ENCODE measurements around the gene CCDC81. TPM values are rescaled to one million over a fixed set of nuclear protein-coding genes. Genes with fewer than 3 reads are reported as not detected.
A peak's percentile ranks its signal among the peaks of the same experiment; 100 is the strongest.

CCDC81 gene
- 10 to 100 TPM; 10.9 to 17.1 TPM for total RNA-seq
- polyA plus RNA-seq, result 1 to 10 TPM; 2.1 to 3.3 TPM
- long read RNA-seq, donor 1, result 0 reads
- long read RNA-seq, donor 2, result 0 reads
- long read RNA-seq, donor 3, result 0 reads
- long read RNA-seq, donor 4, result 0 reads
- long read RNA-seq, donor 5, partial matches to known transcripts, result 0 of 1 reads
- long read RNA-seq, donor 5, other reads (novel, unspliced or antisense), result 0 of 1 reads

- H3K9ac ChIP-seq (ENCODE audit: insufficient read depth in 1 of 2, low read length in 2 of 2), result peak within 1 kb of the TSS in 1 of 2 donors; percentile 34
- H3K9me3 ChIP-seq (ENCODE audit: control insufficient read depth in 4 of 4, insufficient read depth in 3 of 4, low read length in 3 of 4), result peaks cover 0 to 3% (median 1%) of the 10 kb centered on the region in 4 donors
- no peaks in the 10 kb centered on the region for H3K36me3 ChIP-seq (ENCODE audit: control insufficient read depth in 4 of 4, insufficient read depth in 4 of 4, low read length in 4 of 4)
- peaks cover 0 to 5% (median 0%) of the 10 kb centered on the region in 5 donors for H3K4me1 ChIP-seq (ENCODE audit: control insufficient read depth in 5 of 5, insufficient read depth in 5 of 5, low read length in 5 of 5)
- H3K27me3 ChIP-seq (ENCODE audit: control insufficient read depth in 3 of 3, insufficient read depth in 3 of 3, low read length in 2 of 3), result no peaks in the 10 kb centered on the region
- no peak within 1 kb of the TSS for H3K4me3 ChIP-seq
- no peak for TF ChIP-seq CTCF (IDR thresholded peaks at IDR 0.05; ENCODE audit: control extremely low read depth, extremely low read depth)
- ATAC-seq (ENCODE audit: insufficient read depth, low FRiP score), result no peak
- 10 to 16% methylated on average over 25 of the region's 25 CpGs for WGBS, 2 donors
- DNase-seq, result peak; percentile 49 to 53 (median 52)
- no peak within 1 kb of the TSS for H3K27ac ChIP-seq (ENCODE audit: low read depth in 1 of 2, low read length in 1 of 2)
These were observed at the start of gene CCDC81 for GRCh38 chr11:86374586-86374985. CCDC81 (plus strand) TSS chr11:86374887; CDS start chr11:86375164, 277 bp downstream.

- H3K9me3 ChIP-seq (ENCODE audit: control insufficient read depth in 4 of 4, insufficient read depth in 3 of 4, low read length in 3 of 4), result peaks cover 0 to 4% (median 0%) of the 10 kb centered on the region in 4 donors
- H3K4me3 ChIP-seq, result no peak overlapping the region
- H3K27ac ChIP-seq (ENCODE audit: low read depth in 1 of 2, low read length in 1 of 2), result no peak overlapping the region
- ATAC-seq (ENCODE audit: insufficient read depth, low FRiP score) (no peak), DNase-seq (no peak)
- H3K27me3 ChIP-seq (ENCODE audit: control insufficient read depth in 3 of 3, insufficient read depth in 3 of 3, low read length in 2 of 3), result no peaks in the 10 kb centered on the region
- peaks cover 6 to 22% (median 12%) of the 10 kb centered on the region in 4 donors for H3K36me3 ChIP-seq (ENCODE audit: control insufficient read depth in 4 of 4, insufficient read depth in 4 of 4, low read length in 4 of 4)
- no peaks in the 10 kb centered on the region for H3K4me1 ChIP-seq (ENCODE audit: control insufficient read depth in 5 of 5, insufficient read depth in 5 of 5, low read length in 5 of 5)
- 95 to 96% methylated on average over 6 of the region's 6 CpGs for WGBS, 2 donors
- no peak for TF ChIP-seq CTCF (IDR thresholded peaks at IDR 0.05; ENCODE audit: control extremely low read depth, extremely low read depth)
- H3K9ac ChIP-seq (ENCODE audit: insufficient read depth in 1 of 2, low read length in 2 of 2), result no peak overlapping the region
These were observed 39.4 kb upstream of the CCDC81 start for GRCh38 chr11:86335131-86335767.

GRCh38 chr11:86337227-86337626, 37.5 kb upstream of the CCDC81 start:
- no peaks in the 10 kb centered on the region for H3K27me3 ChIP-seq (ENCODE audit: control insufficient read depth in 3 of 3, insufficient read depth in 3 of 3, low read length in 2 of 3)
- H3K27ac ChIP-seq (ENCODE audit: low read depth in 1 of 2, low read length in 1 of 2), result no peak overlapping the region
- H3K9ac ChIP-seq (ENCODE audit: insufficient read depth in 1 of 2, low read length in 2 of 2), result no peak overlapping the region
- no peaks in the 10 kb centered on the region for H3K4me1 ChIP-seq (ENCODE audit: control insufficient read depth in 5 of 5, insufficient read depth in 5 of 5, low read length in 5 of 5)
- H3K9me3 ChIP-seq (ENCODE audit: control insufficient read depth in 4 of 4, insufficient read depth in 3 of 4, low read length in 3 of 4), result peaks cover 0 to 4% (median 0%) of the 10 kb centered on the region in 4 donors
- DNase-seq, result no peak
- ATAC-seq (ENCODE audit: insufficient read depth, low FRiP score), result no peak
- H3K4me3 ChIP-seq, result no peak overlapping the region
- 98 to 100% methylated on average over 2 of the region's 2 CpGs for WGBS, 2 donors
- peaks cover 6 to 18% (median 12%) of the 10 kb centered on the region in 4 donors for H3K36me3 ChIP-seq (ENCODE audit: control insufficient read depth in 4 of 4, insufficient read depth in 4 of 4, low read length in 4 of 4)
- no peak for TF ChIP-seq CTCF (IDR thresholded peaks at IDR 0.05; ENCODE audit: control extremely low read depth, extremely low read depth)
